H1 (cell line): ENCODE results near the gene HK2. TPM values are rescaled to one million over a fixed set of nuclear protein-coding genes. Genes with fewer than 3 reads are reported as not detected.

ENCODE experiments used
- POU5F1 ChIP-seq: IDR thresholded peaks from 2 replicates; pipeline ENCODE4 v1.6.1; 2011; ENCODE audit warnings: low read depth, mild to moderate bottlenecking, low read length, moderate library complexity
- SP2 ChIP-seq: IDR thresholded peaks from 2 replicates; pipeline ENCODE4 v1.6.1; 2012; ENCODE audit warnings: mild to moderate bottlenecking, low read length, inconsistent platforms
- polyA plus RNA-seq, 7 experiments: library from polyadenylated mRNA; depleted of rRNA in 3 of 7; stranded (reverse) in 5 of 7; unstranded in 2 of 7; fragments of >200 nt in 5 of 7; fragments of 200-250 nt in 2 of 7; gene quantifications; 1 replicate in 5 of 7; 2 replicates in 1 of 7; 4 replicates in 1 of 7; pipeline versions ENCODE4 v1.2.1 to v1.2.3, GENCODE V29; 2011 to 2013; ENCODE audit warnings: missing spikeins in 2 of 7, mixed read lengths in 2 of 7
- total RNA-seq: library from RNA; stranded (reverse); fragmentation: NEBNext Ultra II Directional; extraction: Animal tissue kit (Norgen Biotek cat#: 25700); gene quantifications from 2 replicates; pipeline ENCODE4 v1.2.1, GENCODE V29; 2021
- TF ChIP-seq, protein P1 (sequence below): fragments of 300-600 bp; sonication (generic); IDR thresholded peaks from 2 replicates; pipeline ENCODE4 v1.7.1; 2012; ENCODE audit warnings: low read length, moderate library complexity, mild to moderate bottlenecking, inconsistent platforms; ENCODE audit not compliant: insufficient replicate concordance

HK2 gene
- total and polyA plus RNA-seq, 2 of the 8 experiments (the other 6 are each of a cell fraction or from before 2014, with no cell fraction given) = 22.1 to 61.9 TPM

DNA sequence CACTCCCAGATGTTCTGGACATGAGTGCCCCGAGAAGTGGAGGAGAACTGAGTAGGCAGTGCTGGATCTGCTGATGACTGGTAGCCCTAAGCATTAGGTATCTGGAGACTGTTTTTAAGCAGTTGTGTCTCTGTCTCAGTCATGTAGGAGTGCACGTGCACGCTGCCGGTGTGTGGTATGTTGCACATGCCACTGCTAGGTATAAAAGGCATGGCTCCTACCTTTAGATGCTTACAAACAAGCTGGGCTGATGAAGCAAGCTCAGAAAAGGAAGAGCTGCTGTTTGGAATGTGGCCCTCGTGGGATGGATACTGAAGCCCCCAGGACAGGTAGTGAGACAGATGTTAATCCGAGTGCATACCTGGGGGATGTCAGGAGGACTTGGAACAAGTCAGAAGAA is 49.1 kb downstream of the HK2 start (continued):
- TF ChIP-seq, protein P1, sequence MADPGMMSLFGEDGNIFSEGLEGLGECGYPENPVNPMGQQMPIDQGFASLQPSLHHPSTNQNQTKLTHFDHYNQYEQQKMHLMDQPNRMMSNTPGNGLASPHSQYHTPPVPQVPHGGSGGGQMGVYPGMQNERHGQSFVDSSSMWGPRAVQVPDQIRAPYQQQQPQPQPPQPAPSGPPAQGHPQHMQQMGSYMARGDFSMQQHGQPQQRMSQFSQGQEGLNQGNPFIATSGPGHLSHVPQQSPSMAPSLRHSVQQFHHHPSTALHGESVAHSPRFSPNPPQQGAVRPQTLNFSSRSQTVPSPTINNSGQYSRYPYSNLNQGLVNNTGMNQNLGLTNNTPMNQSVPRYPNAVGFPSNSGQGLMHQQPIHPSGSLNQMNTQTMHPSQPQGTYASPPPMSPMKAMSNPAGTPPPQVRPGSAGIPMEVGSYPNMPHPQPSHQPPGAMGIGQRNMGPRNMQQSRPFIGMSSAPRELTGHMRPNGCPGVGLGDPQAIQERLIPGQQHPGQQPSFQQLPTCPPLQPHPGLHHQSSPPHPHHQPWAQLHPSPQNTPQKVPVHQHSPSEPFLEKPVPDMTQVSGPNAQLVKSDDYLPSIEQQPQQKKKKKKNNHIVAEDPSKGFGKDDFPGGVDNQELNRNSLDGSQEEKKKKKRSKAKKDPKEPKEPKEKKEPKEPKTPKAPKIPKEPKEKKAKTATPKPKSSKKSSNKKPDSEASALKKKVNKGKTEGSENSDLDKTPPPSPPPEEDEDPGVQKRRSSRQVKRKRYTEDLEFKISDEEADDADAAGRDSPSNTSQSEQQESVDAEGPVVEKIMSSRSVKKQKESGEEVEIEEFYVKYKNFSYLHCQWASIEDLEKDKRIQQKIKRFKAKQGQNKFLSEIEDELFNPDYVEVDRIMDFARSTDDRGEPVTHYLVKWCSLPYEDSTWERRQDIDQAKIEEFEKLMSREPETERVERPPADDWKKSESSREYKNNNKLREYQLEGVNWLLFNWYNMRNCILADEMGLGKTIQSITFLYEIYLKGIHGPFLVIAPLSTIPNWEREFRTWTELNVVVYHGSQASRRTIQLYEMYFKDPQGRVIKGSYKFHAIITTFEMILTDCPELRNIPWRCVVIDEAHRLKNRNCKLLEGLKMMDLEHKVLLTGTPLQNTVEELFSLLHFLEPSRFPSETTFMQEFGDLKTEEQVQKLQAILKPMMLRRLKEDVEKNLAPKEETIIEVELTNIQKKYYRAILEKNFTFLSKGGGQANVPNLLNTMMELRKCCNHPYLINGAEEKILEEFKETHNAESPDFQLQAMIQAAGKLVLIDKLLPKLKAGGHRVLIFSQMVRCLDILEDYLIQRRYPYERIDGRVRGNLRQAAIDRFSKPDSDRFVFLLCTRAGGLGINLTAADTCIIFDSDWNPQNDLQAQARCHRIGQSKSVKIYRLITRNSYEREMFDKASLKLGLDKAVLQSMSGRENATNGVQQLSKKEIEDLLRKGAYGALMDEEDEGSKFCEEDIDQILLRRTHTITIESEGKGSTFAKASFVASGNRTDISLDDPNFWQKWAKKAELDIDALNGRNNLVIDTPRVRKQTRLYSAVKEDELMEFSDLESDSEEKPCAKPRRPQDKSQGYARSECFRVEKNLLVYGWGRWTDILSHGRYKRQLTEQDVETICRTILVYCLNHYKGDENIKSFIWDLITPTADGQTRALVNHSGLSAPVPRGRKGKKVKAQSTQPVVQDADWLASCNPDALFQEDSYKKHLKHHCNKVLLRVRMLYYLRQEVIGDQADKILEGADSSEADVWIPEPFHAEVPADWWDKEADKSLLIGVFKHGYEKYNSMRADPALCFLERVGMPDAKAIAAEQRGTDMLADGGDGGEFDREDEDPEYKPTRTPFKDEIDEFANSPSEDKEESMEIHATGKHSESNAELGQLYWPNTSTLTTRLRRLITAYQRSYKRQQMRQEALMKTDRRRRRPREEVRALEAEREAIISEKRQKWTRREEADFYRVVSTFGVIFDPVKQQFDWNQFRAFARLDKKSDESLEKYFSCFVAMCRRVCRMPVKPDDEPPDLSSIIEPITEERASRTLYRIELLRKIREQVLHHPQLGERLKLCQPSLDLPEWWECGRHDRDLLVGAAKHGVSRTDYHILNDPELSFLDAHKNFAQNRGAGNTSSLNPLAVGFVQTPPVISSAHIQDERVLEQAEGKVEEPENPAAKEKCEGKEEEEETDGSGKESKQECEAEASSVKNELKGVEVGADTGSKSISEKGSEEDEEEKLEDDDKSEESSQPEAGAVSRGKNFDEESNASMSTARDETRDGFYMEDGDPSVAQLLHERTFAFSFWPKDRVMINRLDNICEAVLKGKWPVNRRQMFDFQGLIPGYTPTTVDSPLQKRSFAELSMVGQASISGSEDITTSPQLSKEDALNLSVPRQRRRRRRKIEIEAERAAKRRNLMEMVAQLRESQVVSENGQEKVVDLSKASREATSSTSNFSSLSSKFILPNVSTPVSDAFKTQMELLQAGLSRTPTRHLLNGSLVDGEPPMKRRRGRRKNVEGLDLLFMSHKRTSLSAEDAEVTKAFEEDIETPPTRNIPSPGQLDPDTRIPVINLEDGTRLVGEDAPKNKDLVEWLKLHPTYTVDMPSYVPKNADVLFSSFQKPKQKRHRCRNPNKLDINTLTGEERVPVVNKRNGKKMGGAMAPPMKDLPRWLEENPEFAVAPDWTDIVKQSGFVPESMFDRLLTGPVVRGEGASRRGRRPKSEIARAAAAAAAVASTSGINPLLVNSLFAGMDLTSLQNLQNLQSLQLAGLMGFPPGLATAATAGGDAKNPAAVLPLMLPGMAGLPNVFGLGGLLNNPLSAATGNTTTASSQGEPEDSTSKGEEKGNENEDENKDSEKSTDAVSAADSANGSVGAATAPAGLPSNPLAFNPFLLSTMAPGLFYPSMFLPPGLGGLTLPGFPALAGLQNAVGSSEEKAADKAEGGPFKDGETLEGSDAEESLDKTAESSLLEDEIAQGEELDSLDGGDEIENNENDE = no peak
- TF ChIP-seq POU5F1 = no peak
- no peak for TF ChIP-seq SP2
- TF ChIP-seq, all 59 proteins: peak for 0
